GM18520 (cell line): ENCODE measurements around the gene FGF1.

Experiments
- ATAC-seq: cut with Tn5 transposase; IDR thresholded peaks from one replicate; pipeline ENCODE4 v1.9.1; 2021; ENCODE audit not compliant: unreplicated experiment

Gene FGF1

GRCh38 chr5:142615948-142616347 is 69.9 kb downstream of the FGF1 start:
- ATAC-seq = no peak

DNA sequence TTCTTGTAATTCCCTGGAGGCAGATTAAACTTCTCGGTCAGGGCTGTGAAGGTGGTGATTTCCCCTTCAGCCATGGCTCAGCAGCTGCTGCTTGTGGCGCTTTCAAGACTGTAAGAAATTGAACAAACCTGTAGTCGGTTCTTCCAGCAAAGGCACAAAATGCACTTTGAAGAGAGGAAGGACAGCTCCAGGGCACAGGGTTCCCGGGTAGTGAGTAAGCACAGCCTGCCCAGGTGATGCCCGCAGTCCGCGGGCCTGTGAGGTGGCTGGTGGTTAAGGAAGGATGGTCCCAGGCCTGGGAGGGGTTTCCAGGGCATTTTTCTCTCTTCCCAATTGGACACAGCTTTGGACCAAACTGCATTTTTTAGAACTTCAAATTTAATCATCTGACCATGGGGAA is 71.8 kb downstream of the FGF1 start:
- no peak for ATAC-seq

GRCh38 chr5:142613271-142613671 is 72.6 kb downstream of the FGF1 start:
- ATAC-seq = no peak

- ATAC-seq = no peak
Observed at GRCh38 chr5:142612494-142613270, 73.2 kb downstream of the FGF1 start.

DNA sequence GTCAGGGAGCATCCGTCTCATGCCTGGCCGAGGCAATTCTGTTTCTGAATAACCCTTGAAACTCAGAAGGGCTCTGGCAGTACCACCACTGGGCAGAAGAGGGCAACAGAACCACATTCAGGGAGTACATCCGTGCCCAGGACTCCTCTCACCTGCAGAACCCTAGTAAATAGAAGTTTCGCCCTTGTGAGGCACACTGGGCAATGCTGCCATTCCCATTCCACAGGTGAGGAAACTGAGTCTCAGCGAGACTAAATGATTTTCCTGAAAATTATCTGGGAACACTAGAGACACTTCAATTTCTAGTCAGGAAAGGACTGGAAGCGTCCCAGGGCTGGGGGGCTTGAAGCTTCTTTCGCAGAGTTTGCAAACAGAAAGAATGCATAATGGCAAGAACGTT is 74.7 kb downstream of the FGF1 start:
- peak; percentile 85 for ATAC-seq

DNA sequence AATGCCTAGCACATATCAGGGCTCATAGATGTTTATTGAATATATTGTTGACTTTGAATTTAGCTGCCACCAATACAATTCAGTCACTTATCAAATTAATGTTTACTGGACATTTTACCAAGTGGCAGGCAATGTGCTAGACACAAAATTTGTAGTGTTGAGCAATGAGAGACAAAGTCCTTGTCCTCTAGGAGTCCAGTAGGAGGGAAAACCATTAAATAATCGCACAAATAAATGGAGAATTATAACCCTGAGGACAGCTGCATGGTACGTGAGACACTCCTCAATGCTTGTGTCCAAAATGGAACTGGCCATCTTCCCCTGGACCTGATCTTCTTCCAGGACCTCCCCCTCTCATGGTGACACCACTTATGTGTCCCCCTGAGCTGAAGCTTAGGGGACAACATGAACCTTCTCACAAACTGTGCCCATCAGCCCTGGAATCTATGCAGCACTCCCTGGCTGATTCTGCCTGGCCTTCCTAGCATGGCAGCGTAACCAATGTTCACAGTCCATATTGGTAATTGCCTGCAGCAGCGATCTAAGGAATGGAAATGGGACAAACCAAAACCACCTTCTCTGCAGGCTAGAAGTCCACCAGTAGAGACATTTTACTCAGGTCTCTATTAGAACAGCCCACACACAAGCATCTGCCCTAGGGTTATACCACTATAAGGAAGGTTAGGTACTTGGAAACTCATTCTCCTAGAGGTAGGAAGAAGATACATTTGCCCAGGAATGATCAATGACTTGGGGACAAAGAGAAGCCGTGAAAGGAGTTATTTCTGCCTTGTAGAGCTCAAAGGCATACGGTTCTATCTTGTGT is 75.5 kb downstream of the FGF1 start:
- ATAC-seq = no peak

DNA sequence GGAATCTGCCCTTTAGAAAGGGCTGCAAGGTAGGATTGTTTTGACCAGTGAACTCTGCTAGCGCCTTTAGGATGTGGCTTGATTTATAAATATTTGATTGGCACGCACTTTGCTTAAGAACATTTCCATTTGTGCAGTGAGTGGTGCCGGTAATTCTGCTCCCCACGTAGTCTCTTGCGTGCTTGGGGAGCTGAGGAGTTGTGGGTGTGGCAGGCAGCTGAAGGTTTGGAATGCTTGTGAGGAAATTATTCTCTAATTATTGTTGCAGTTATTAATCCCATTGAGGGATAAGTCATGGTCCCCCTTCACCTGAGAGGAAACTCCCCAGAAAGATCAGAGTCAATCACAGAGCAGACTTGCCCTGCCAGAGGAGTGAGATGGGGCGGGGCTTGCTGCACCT is 76.7 kb downstream of the FGF1 start:
- no peak for ATAC-seq

GRCh38 chr5:142608081-142608480 is 77.8 kb downstream of the FGF1 start:
- no peak for ATAC-seq

DNA sequence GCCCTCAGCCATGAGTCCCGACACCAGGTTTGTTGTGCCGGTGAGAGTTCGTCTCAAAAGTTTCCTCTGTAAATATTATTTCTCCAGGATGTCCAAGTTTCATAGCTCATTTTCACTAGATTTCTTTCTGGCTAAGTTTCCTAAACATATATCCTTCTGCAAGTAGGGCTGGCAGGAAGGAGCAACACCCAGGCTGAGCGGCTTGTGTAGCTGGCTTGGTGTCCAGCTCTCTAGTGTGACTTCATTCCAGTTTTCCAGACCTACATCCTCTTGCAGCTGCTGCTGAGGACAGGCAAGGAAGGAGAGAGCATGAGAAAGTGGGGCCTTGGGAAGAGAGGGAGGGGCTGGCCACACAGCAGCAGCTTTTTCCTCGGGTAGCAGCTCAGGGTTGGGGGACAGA is 80.3 kb downstream of the FGF1 start:
- ATAC-seq = no peak

DNA sequence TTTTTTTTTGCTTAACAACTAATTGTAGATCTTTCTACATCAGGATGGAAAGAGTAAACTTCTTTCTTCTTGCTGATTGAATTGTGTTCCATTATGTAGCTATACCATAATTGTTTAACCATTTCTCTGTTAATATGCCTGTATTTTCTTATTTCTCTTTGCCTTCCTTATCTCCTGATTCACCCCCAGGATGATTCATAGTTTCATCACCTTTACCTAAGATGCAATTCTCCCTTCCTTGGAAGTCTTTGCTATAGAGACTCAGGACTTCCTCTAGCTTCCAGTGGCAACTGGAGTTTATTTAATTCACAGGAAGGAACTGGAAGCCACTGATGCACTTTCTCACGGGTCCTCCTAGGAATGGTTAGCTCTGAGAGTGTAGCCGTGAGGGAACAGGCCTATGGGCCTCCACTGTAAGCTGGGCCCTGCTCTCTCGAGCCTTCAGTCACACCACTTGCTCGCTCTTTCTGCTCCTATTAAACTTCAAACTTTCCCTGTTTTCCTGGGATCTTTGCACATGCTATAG is 83.1 kb downstream of the FGF1 start:
- ATAC-seq = no peak

GRCh38 chr5:142601432-142601831 is 84.5 kb downstream of the FGF1 start:
- no peak for ATAC-seq

GRCh38 chr5:142600611-142601358 is 85.1 kb downstream of the FGF1 start:
- ATAC-seq = no peak

- no peak for ATAC-seq
Observed at GRCh38 chr5:142600092-142600491, 85.8 kb downstream of the FGF1 start.

DNA sequence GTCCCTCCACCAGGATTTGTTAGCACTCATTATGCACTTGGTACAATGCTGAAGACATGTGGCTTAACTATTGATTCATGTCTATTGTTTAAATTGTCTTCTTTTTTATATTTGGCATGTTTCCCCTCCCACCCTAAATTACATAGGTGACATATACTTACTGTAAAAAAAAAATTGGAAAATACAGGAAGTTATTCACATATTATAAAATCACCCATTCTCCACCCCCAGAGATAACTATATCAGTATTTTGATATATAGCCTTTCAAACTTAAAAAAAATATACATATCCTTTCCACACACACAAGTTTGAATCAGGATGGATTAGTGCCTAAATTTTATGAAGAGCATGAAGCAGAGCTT is 87.6 kb downstream of the FGF1 start:
- no peak for ATAC-seq

GRCh38 chr5:142597546-142598337 is 88.1 kb downstream of the FGF1 start:
- no peak for ATAC-seq

- no peak for ATAC-seq
Observed at GRCh38 chr5:142597025-142597424, 88.9 kb downstream of the FGF1 start.

DNA sequence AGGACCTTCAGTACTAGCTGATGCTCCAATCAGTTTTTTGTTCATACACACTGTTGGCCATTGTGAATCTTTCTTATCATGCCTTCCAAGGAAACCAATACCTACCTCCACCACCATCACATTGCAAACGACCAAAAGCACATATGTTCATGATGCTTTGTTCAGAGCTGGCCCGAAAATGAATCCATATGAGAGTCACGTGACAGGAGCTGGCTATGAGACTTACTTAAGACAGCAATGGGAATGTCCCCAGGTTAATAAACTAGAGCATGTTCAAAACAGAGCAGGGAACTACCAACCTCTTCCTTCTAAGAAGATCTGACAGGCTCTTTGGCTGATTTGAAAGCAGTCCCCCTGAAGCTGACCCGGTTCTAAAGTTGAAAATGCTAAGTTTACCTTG is 93.5 kb downstream of the FGF1 start:
- no peak for ATAC-seq

DNA sequence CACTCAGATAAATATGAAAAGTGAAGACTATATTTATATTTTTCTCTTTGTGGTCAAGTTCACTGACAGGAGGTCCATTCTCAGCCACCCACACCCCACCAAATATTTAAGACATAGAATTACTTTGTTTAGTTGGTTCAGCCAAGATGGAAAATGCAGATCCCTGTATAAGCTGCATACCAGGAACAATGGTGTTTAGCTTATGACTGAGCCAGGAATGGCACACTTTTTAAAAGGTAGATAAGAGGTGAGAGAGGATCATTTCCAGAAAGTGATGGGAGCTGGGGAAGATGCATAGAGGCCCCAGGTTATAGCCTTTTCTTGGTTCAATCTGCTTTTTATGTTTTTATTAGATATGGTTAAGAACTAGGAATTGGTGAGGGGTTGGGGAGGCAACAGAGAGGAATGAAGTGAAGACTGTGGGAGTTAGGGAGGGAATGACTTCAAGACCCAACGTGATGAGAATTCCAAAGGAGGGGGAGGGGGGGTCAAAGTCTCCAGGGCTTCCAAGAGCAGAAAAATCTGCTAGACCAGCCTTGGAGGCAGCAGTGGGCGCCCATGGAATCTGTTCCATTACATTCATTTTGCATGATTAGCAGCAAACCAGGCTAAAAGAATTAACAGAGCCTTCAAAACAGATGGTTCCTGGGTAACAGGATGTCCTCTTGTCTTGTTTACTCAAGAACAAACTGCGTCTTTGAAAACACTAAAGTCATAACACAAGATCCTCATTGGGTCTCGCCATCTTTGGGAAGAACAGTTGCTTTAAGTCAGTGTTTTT is 95.2 kb downstream of the FGF1 start:
- ATAC-seq = no peak

- no peak for ATAC-seq
Observed at GRCh38 chr5:142589720-142590119, 96.2 kb downstream of the FGF1 start.
